Epithelial cell of proximal tubule (primary cell): Measurements from ENCODE around the gene ASTL. TPM values are rescaled to one million over a fixed set of nuclear protein-coding genes. Genes with fewer than 3 reads are reported as not detected.
"Not testable (repeated sequence)": the region's sequence is repeated elsewhere in the genome, so short reads cannot be mapped to it uniquely, and the experiment has no call there.

Source experiments
- DNase-seq: peaks from one replicate; pipeline ENCODE4 v3.0.0-alpha.2; 2011; ENCODE audit warnings: low read depth
- H3K4me3 ChIP-seq: 2 replicates; pipeline ENCODE4 v1.5.1; 2011; ENCODE audit warnings: low read depth, mild to moderate bottlenecking, low read length
- CTCF ChIP-seq: conservative IDR thresholded peaks from 2 replicates; pipeline ENCODE4 v1.5.1; 2012; ENCODE audit warnings: low read depth, mild to moderate bottlenecking, low read length
- total RNA-seq: library from RNA; depleted of rRNA; stranded (reverse); fragments of >200 nt; gene quantifications from 2 replicates; pipeline ENCODE4 v1.2.3, GENCODE V29; 2015

Gene ASTL
- total RNA-seq, 1 donor from 2014 or later, result not detected

- TF ChIP-seq CTCF, result no peak
- H3K4me3 ChIP-seq, result no peak overlapping the region
- no peak for DNase-seq
These were observed 51.2 kb downstream of the ASTL start for GRCh38 chr2:96087130-96087529.

- no peak overlapping the region for H3K4me3 ChIP-seq
- no peak for DNase-seq
- TF ChIP-seq CTCF, result no peak
These were observed 52.6 kb downstream of the ASTL start for GRCh38 chr2:96085541-96086355.

GRCh38 chr2:96084858-96085518, 53.3 kb downstream of the ASTL start:
- not testable (repeated sequence) for H3K4me3 ChIP-seq, DNase-seq

GRCh38 chr2:96083989-96084857, 54.1 kb downstream of the ASTL start:
- DNase-seq, result no peak
- TF ChIP-seq CTCF, result no peak
- H3K4me3 ChIP-seq, result no peak overlapping the region

- TF ChIP-seq CTCF, result no peak
- DNase-seq, result no peak
These were observed 55.0 kb downstream of the ASTL start for GRCh38 chr2:96083064-96083939.

GRCh38 chr2:96082211-96083063, 55.9 kb downstream of the ASTL start:
- no peak for TF ChIP-seq CTCF

More at GRCh38 chr2:96083064-96083939, 55.0 kb downstream of the ASTL start:
- no peak overlapping the region for H3K4me3 ChIP-seq

More at GRCh38 chr2:96082211-96083063, 55.9 kb downstream of the ASTL start:
- H3K4me3 ChIP-seq, result no peak overlapping the region
- DNase-seq, result no peak
